T-cell (primary cell): ENCODE results near the gene ATP6V0E1. TPM values are rescaled to one million over a fixed set of nuclear protein-coding genes. Genes with fewer than 3 reads are reported as not detected.

Source experiments
- ATAC-seq, 4 experiments: fragments of 200-7000 bp in 3 of 4; fragments of 150-1000 bp in 1 of 4; cut with Tn5 transposase; replicated peaks in 1 of 4; 1 replicate in 3 of 4; 2 replicates in 1 of 4; pipeline ENCODE4 v1.10.0; 2021; ENCODE audit warnings: moderate library complexity in 3 of 4, mild to moderate bottlenecking in 2 of 4, moderate number of reproducible peaks in 1 of 4
- CTCF ChIA-PET, 2 donors: fragments of 300-600 bp; sonication (Branson Sonifier 250); formaldehyde crosslinking; loops; one replicate each; lab custom pipeline; 2022; ENCODE audit warnings: antibody characterized with exemption in 2 of 2; lab: Charles Lee
- POLR2A ChIA-PET, 2 donors: fragments of 300-600 bp; sonication (Branson Sonifier 250); formaldehyde crosslinking; loops; one replicate each; lab custom pipeline; 2022; ENCODE audit warnings: antibody characterized with exemption in 2 of 2; lab: Charles Lee
- DNase-seq, 35 experiments: peaks; one replicate each; pipeline versions ENCODE4 v3.0.0 to v3.0.0-alpha.2; 2013 to 2023
- H3K27ac ChIP-seq: one replicate; pipeline ENCODE4 v1.5.1; 2013; ENCODE audit warnings: low read length
- H3K27me3 ChIP-seq, 2 experiments: replicated peaks in 1 of 2; 1 replicate in 1 of 2; 2 replicates in 1 of 2; pipeline versions ENCODE4 v1.6.1 to v1.7.0; 2013; ENCODE audit warnings: low read length in 1 of 2, mixed read lengths in 1 of 2; ENCODE audit not compliant: control insufficient read depth in 2 of 2, insufficient read depth in 2 of 2; ENCODE audit errors: extremely low read depth in 1 of 2
- H3K36me3 ChIP-seq, 2 donors: 1 replicate in 1 of 2; 2 replicates in 1 of 2; pipeline versions ENCODE4 v1.6.1 to v1.7.0; 2013; ENCODE audit warnings: low read length in 1 of 2; ENCODE audit not compliant: control insufficient read depth in 2 of 2, insufficient read depth in 1 of 2; ENCODE audit errors: extremely low read depth in 1 of 2
- H3K4me1 ChIP-seq, 2 experiments: 1 replicate in 1 of 2; 2 replicates in 1 of 2; pipeline versions ENCODE4 v1.6.1 to v1.7.0; 2013; ENCODE audit warnings: low read length in 2 of 2, mixed read lengths in 1 of 2; ENCODE audit not compliant: insufficient read depth in 2 of 2, control insufficient read depth in 1 of 2; ENCODE audit errors: extremely low read depth in 1 of 2
- H3K4me3 ChIP-seq, 2 donors: 1 replicate in 1 of 2; 2 replicates in 1 of 2; pipeline versions ENCODE4 v1.5.1 to v1.7.0; 2013; ENCODE audit warnings: mild to moderate bottlenecking in 2 of 2, low read length in 1 of 2, moderate library complexity in 1 of 2; ENCODE audit not compliant: control insufficient read depth in 1 of 2; ENCODE audit errors: extremely low read depth in 1 of 2
- H3K9me3 ChIP-seq: 2 replicates; pipeline ENCODE4 v1.7.0; 2013
- H3K27ac Mint-ChIP-seq, 2 donors: one replicate each; pipeline ENCODE4 v1.8.0; 2020 to 2021; ENCODE audit warnings: mild to moderate bottlenecking in 2 of 2, mixed read lengths in 2 of 2
- H3K27me3 Mint-ChIP-seq, 2 donors: one replicate each; pipeline ENCODE4 v1.8.0; 2021 to 2022; ENCODE audit warnings: mixed read lengths in 2 of 2
- H3K36me3 Mint-ChIP-seq: one replicate; pipeline ENCODE4 v1.8.0; 2021; ENCODE audit warnings: mixed read lengths
- H3K4me1 Mint-ChIP-seq, 3 donors: one replicate each; pipeline ENCODE4 v1.8.0; 2020 to 2022; ENCODE audit warnings: mixed read lengths in 3 of 3, mild to moderate bottlenecking in 1 of 3
- H3K4me3 Mint-ChIP-seq, 3 donors: one replicate each; pipeline ENCODE4 v1.8.0; 2020 to 2022; ENCODE audit warnings: mild to moderate bottlenecking in 3 of 3, mixed read lengths in 3 of 3, moderate library complexity in 3 of 3
- H3K9me3 Mint-ChIP-seq, 3 donors: one replicate each; pipeline ENCODE4 v1.8.0; 2020 to 2022; ENCODE audit warnings: mixed read lengths in 3 of 3
- WGBS: methylation state at CpG from one replicate; pipeline ENCODE4 v1.1.5; 2013; ENCODE audit warnings: missing lambda C conversion rate; ENCODE audit not compliant: insufficient coverage; 5-methylcytosine and 5-hydroxymethylcytosine counted together
- total RNA-seq, 35 experiments: library from RNA in 6 of 35; stranded (reverse) in 6 of 35; fragments of 120-200 nt in 1 of 35; gene quantifications; one replicate each; pipeline versions ENCODE4 v1.2.1 to v1.2.4 and lab custom pipeline; 2013 to 2026

Gene ATP6V0E1
- total RNA-seq, 5 donors from 2014 or later (not counting 1 experiment from before 2014, with no cell fraction given) = 81.6 to 156 (median 132) TPM

DNA sequence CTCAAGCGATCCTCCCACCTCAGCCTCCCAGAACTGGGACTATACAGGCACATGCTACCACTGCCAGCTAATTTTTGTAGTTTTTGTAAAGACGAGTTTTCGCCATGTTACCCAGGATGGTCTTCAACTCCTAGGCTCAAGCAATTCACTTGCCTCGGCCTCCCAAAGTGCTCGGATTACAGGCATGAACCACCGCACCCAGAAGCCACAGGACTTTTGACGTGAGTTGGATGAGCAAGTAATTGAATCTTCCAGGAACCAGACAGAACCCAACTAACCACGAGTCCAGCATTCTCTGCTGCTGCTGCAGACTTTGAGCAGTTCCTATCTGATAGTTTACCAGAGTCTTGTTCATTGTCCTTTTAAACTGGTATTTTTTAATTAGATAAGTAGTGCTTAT is 9.6 kb upstream of the ATP6V0E1 start:
- H3K27me3 Mint-ChIP-seq = peaks cover 0 to 4% of the 10 kb centered on the region in 2 donors
- DNase-seq = no peak
- H3K36me3 Mint-ChIP-seq = peaks cover 11% of the 10 kb centered on the region
- ATAC-seq = no peak
- ChIA-PET CTCF (interaction anchor here (0.8 to 1.0 kb wide), 3 partner anchors 10 to 161 kb away, joined by 4 to 6 read pairs (median 4); partner anchors contain the start of gene ATP6V0E1 (in 1 of the 2)), POLR2A (no interaction called here)
- H3K9me3 Mint-ChIP-seq = no peaks in the 10 kb centered on the region
- no peaks in the 10 kb centered on the region for H3K4me1 ChIP-seq
- no peaks in the 10 kb centered on the region for H3K9me3 ChIP-seq
- H3K27ac ChIP-seq = no peak overlapping the region
- H3K27ac Mint-ChIP-seq = no peak overlapping the region
- H3K4me1 Mint-ChIP-seq = peaks cover 2 to 9% (median 4%) of the 10 kb centered on the region in 3 donors
- H3K36me3 ChIP-seq = peaks cover 5 to 14% of the 10 kb centered on the region in 2 donors
- no peak overlapping the region for H3K4me3 ChIP-seq
- WGBS = 91% methylated on average over 8 of the region's 8 CpGs
- no peak overlapping the region for H3K4me3 Mint-ChIP-seq
- H3K27me3 ChIP-seq = peaks cover 0 to 2% of the 10 kb centered on the region in 2 experiments

DNA sequence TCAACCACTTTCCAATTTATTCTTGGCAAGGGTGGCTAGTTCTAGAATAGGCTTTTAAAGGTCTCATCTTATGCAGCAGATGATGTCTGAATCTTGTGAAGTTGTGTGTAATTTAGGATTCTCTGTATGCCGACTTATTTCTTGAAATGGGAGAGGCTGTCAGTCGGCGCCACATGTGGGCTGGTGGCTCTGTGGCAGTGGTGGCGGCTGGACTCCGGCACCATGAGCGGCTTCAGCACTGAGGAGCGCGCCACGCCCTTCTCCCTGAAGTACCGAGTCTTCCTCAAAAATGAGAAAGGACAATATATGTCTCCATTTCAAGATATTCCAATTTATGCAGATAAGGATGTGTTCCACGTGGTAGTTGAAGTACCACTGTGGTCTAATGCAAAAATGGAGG is 8.3 kb upstream of the ATP6V0E1 start:
- H3K27me3 ChIP-seq = peaks cover 0 to 2% of the 10 kb centered on the region in 2 experiments
- ChIA-PET CTCF (no interaction called here), POLR2A (interaction anchor here in 1 of 2 donors (0.6 kb wide), 1 partner anchor 43 kb away, joined by 4 read pairs; no protein-coding TSS in a partner anchor)
- ATAC-seq (no peak), DNase-seq (no peak)
- no peak overlapping the region for H3K27ac ChIP-seq
- Mint-ChIP-seq H3K27me3 (peaks cover 0 to 4% of the 10 kb centered on the region in 2 donors), H3K27ac (no peak overlapping the region), H3K4me1 (peaks cover 2 to 10% (median 4%) of the 10 kb centered on the region in 3 donors), H3K36me3 (peaks cover 5% of the 10 kb centered on the region), H3K4me3 (no peak overlapping the region), H3K9me3 (no peaks in the 10 kb centered on the region)
- 86% methylated on average over 9 of the region's 11 CpGs for WGBS
- no peaks in the 10 kb centered on the region for H3K9me3 ChIP-seq
- H3K36me3 ChIP-seq = peaks cover 0 to 2% of the 10 kb centered on the region in 2 donors
- no peaks in the 10 kb centered on the region for H3K4me1 ChIP-seq
- H3K4me3 ChIP-seq = no peak overlapping the region

DNA sequence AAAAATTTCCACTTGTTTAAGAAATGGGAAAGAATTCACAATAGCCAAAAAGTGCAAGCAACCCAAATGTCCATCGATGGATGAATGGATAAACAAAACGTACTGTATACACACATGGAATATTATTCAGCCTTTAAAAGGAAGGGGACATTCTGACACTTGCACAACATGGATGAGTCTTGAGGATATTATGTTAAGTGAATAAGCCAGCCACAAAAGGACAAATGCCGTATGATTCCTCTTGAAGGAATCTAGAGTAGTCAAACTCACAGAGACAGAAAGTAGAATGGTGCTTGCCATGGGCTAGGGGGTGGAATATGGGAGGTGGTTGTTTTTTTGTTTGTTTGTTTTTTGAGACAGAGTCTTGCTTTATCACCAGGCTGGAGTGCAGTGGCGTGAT is 3.8 kb upstream of the ATP6V0E1 start:
- Histone ChIP-seq H3K9me3 (no peaks in the 10 kb centered on the region), H3K4me1 (peaks cover 0 to 9% of the 10 kb centered on the region in 2 experiments), H3K36me3 (no peaks in the 10 kb centered on the region), H3K27me3 (peaks cover 0 to 2% of the 10 kb centered on the region in 2 experiments), H3K27ac (no peak overlapping the region), H3K4me3 (no peak overlapping the region)
- DNase-seq (no peak), ATAC-seq (no peak)
- H3K36me3 Mint-ChIP-seq = no peaks in the 10 kb centered on the region
- no peak overlapping the region for H3K4me3 Mint-ChIP-seq
- 100% methylated on average over 1 of the region's 4 CpGs for WGBS
- ChIA-PET CTCF (interaction anchor here in 1 of 2 donors (0.9 to 1.1 kb wide), 2 partner anchors 50 to 221 kb away, joined by 3 to 4 read pairs; no protein-coding TSS in a partner anchor), POLR2A (no interaction called here)
- H3K9me3 Mint-ChIP-seq = no peaks in the 10 kb centered on the region
- peaks cover 20 to 24% (median 21%) of the 10 kb centered on the region in 3 donors for H3K4me1 Mint-ChIP-seq
- H3K27me3 Mint-ChIP-seq = peaks cover 0 to 2% of the 10 kb centered on the region in 2 donors
- no peak overlapping the region for H3K27ac Mint-ChIP-seq

DNA sequence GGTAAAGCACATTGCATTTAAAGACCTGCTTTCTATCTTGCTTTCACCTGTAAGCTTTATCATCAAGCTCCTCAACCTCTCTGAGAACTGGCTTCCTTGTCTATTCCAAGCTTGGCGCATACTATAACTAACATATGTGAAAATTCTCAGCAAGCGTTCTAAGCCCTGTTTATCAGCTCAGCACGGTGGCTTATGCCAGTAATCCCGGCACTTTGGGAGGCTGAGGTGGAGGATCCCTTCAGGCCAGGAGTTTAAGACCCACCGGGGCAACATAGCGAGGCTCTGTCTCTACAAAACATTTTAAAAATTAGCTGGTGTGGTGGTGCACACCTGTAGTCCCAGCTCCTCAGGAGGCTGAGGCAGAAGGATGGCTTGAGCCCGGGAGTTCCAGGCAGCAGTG is 1.6 kb upstream of the ATP6V0E1 start:
- peak overlapping the region; percentile 36 to 41 for H3K27ac Mint-ChIP-seq

DNA sequence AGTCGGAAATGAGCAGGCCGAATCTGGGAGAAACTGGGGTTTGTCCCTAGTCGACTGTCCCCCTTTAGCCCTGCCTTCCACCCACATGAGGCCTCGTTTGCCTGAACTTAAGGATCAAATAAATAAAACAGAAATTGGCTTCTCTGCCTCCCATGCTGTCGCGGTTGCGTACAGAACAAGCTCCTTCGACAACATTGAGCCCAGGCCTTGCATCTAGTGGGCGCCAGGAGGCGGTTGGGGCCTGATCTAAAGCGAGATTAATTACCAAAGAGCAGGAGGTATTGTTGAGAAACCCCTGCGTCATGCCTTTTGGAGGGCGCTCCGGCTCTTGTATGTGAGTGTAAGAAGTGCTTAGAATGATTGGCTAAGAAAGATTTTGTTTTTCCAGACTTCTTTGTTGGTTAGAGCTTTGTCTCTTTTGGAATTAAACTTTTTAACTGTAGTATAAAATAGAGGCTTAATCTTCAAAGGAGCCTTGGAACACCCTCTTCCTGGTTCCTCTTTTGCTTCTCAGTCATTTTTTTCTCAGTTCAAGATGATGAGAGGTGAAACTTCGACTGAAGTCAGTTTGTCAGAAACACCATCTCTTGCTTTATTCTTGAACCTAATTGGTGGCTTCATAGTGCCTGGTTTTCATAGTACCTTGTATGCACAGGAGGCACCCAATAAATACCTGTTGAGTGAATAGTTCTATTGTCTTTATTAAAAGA is 828 bp downstream of the ATP6V0E1 start:
- Histone ChIP-seq H3K9me3 (no peaks in the 10 kb centered on the region), H3K4me1 (peaks cover 6 to 21% of the 10 kb centered on the region in 2 experiments), H3K4me3 (peak overlapping the region; percentile 80 to 88), H3K36me3 (peaks cover 0 to 8% of the 10 kb centered on the region in 2 donors), H3K27me3 (no peaks in the 10 kb centered on the region), H3K27ac (peak overlapping the region; percentile 88)
- Mint-ChIP-seq H3K27me3 (no peaks in the 10 kb centered on the region), H3K9me3 (no peaks in the 10 kb centered on the region), H3K27ac (peak overlapping the region; percentile 97 to 98), H3K4me3 (peak overlapping the region; percentile 93 to 97 (median 96)), H3K36me3 (peaks cover 22% of the 10 kb centered on the region), H3K4me1 (peaks cover 33 to 58% (median 55%) of the 10 kb centered on the region in 3 donors)
- DNase-seq (peak; percentile 36 to 90 (median 81)), ATAC-seq (peak; percentile 74 to 81 (median 77))
- ChIA-PET POLR2A (interaction anchor here (0.6 to 1.9 kb wide), 6 partner anchors 73 to 212 kb away, joined by 3 to 21 read pairs (median 4); partner anchors contain the start of gene BNIP1 (in 2 of the 2)), CTCF (interaction anchor here (0.6 to 2.3 kb wide), 23 partner anchors 11 to 978 kb away, joined by 3 to 25 read pairs (median 4); partner anchors contain the start of genes BNIP1 (in 1 of the 2), FBXW11 (in 1 of the 2), RPL26L1 (in 1 of the 2) and UBTD2 (in 1 of the 2))
- WGBS = 0% methylated on average over 11 of the region's 15 CpGs

More for the DNA sequence above, 1.6 kb upstream of the ATP6V0E1 start:
- H3K27ac ChIP-seq = no peak overlapping the region
- H3K9me3 ChIP-seq = no peaks in the 10 kb centered on the region
- Mint-ChIP-seq H3K4me3 (no peak overlapping the region), H3K4me1 (peaks cover 36 to 40% (median 39%) of the 10 kb centered on the region in 3 donors), H3K36me3 (peaks cover 14% of the 10 kb centered on the region), H3K27me3 (no peaks in the 10 kb centered on the region), H3K9me3 (no peaks in the 10 kb centered on the region)
- POLR2A ChIA-PET = interaction anchor here (0.5 to 0.7 kb wide), 5 partner anchors 24 to 1065 kb away, joined by 4 to 8 read pairs (median 6); no protein-coding TSS in a partner anchor
- no peak overlapping the region for H3K4me3 ChIP-seq
- CTCF ChIA-PET = interaction anchor here in 1 of 2 donors (0.5 to 1.7 kb wide), 3 partner anchors 162 to 222 kb away, joined by 3 to 5 read pairs (median 5); partner anchors contain the start of gene BNIP1
- 100% methylated on average over 1 of the region's 7 CpGs for WGBS
- no peaks in the 10 kb centered on the region for H3K27me3 ChIP-seq
- peaks cover 6 to 14% of the 10 kb centered on the region in 2 experiments for H3K4me1 ChIP-seq
- H3K36me3 ChIP-seq = peaks cover 0 to 6% of the 10 kb centered on the region in 2 donors
- DNase-seq (no peak), ATAC-seq (no peak)

DNA sequence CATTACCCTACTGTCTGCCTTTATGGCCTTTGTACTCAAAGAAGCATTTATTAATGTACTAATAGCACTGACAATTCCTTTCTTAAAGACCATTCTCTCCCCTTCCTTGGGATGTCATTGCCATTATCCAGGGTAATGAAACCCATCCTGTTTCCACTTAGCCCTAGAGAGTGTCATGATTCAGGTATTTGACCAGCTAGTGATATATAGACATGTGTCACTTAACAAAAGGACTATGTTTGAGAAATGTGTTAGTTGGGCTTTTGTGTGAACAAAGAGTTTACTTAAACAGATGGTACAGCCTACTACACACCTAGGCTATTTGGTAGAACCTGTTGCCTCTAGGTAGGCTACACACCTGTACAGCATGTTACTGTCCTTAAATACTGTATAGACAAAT is 2.0 kb downstream of the ATP6V0E1 start:
- Histone ChIP-seq H3K36me3 (peaks cover 0 to 11% of the 10 kb centered on the region in 2 donors), H3K4me3 (no peak overlapping the region), H3K4me1 (peaks cover 6 to 21% of the 10 kb centered on the region in 2 experiments), H3K9me3 (no peaks in the 10 kb centered on the region), H3K27me3 (no peaks in the 10 kb centered on the region), H3K27ac (no peak overlapping the region)
- CTCF ChIA-PET = no interaction called here
- DNase-seq (no peak), ATAC-seq (no peak)
- peak overlapping the region; percentile 68 to 80 for H3K27ac Mint-ChIP-seq
- POLR2A ChIA-PET = interaction anchor here in 1 of 2 donors (0.6 kb wide), 1 partner anchor 63 kb away, joined by 3 read pairs; no protein-coding TSS in a partner anchor
- H3K36me3 Mint-ChIP-seq = peaks cover 23% of the 10 kb centered on the region
- H3K4me3 Mint-ChIP-seq = peak overlapping the region; percentile 78 to 96 (median 93)
- no peaks in the 10 kb centered on the region for H3K9me3 Mint-ChIP-seq
- peaks cover 37 to 60% (median 55%) of the 10 kb centered on the region in 3 donors for H3K4me1 Mint-ChIP-seq
- no peaks in the 10 kb centered on the region for H3K27me3 Mint-ChIP-seq
